Activated CD8-positive, alpha-beta memory T cell treated with anti-CD3 and anti-CD28 coated beads for 1 hour (primary cell): ENCODE results near the gene ATF6B.
"Not testable (repeated sequence)": the region's sequence is repeated elsewhere in the genome, so short reads cannot be mapped to it uniquely, and the experiment has no call there.

Experiments
- DNase-seq, 2 donors: peaks; one replicate each; pipeline ENCODE4 v3.0.0-alpha.2; 2020; ENCODE audit warnings: low read depth in 1 of 2; ENCODE audit errors: extremely low read depth in 1 of 2

ATF6B gene

GRCh38 chr6:32154514-32155161 is 26.6 kb upstream of the ATF6B start:
- peak in 1 of 2 donors; percentile 41 for DNase-seq

DNA sequence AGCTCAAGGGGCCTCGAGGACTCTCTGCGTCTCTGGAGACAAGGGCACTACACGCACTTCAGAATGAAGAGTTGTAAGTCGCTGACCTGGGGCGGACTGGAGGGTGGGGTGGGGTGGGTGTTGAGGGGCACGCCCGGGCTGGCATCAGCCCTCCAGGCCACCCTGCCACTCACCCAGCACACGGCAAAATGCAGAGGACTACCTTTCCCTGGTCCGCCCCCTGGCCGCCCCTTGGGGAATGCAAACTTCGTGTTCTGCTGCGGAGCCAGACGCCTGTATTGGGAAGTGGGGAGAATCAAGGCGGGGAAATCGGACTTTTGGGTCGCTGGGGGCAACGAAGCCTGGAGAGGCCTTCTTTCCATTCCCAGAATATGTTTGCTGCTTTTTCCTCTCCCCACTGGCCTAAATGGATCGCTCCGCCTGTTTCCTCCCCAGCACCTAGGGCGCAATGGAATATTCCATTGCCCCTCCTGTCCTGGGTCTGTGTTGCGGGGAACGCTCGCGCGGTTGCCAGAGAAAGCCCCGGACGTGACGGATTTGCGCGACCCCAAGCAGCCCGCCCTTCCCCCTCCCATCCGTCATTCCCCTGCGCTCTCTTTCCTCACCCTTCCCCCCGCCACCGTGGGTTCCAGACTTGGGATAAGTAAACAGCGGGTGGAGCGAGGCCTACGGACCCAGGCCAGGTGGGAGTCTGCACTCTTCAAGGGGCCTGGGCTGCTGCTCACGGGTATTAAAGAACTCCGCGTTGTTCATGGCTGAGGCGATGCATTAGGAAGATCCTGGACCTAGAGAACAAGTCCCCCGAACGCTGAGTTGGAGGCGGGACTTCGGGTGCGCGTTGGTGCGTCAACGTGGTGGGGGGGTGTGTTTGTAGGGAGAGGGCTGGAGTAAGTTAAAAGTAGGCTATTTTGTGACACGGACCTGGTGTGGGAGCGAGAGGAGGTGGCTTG is 25.8 kb upstream of the ATF6B start, which contains the start of gene PPT2:
TSS of gene PPT2 (plus strand) at position 578 of the 950 bp plus-strand sequence. CDS start 454 bp downstream, outside the sequence.
- DNase-seq: peak; percentile 62 to 66

DNA sequence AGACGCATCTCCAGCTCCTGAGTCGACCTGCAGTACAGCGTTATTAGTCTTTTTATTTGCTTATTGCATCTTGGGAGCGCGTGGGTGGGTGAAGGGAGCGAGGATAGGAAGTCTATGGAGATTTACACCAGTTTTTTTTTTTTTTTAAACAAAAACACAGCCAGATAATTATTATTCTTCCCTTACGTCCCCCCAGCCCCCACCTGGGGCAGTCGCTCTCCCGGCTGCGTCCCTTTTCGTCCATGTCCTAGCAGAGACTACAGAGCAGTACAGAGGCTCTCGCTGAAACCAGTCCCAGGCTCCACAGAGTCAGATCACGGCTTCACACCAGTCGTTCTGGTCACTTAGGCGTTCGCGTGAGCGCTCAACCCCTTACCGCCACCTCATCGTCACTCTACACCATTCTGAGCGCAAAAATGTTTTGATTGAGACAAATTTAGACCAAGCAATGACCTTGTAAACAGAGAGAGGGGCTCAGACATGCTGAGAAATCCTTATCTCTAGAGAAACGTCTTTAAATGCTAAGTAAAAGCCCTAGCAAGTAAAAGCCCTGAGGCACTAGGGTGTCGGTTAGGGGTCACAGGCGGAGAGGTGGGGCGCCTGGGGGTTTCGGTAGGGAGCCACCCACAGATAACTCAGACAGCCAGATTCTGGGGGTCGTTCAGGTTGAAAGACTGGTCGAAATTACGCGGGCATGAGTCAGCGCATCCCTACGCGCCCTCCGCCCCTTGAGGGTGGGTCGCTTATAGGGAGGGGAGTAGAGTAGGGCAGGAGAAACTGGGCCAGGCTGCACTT is 24.9 kb upstream of the ATF6B start:
- no peak for DNase-seq

DNA sequence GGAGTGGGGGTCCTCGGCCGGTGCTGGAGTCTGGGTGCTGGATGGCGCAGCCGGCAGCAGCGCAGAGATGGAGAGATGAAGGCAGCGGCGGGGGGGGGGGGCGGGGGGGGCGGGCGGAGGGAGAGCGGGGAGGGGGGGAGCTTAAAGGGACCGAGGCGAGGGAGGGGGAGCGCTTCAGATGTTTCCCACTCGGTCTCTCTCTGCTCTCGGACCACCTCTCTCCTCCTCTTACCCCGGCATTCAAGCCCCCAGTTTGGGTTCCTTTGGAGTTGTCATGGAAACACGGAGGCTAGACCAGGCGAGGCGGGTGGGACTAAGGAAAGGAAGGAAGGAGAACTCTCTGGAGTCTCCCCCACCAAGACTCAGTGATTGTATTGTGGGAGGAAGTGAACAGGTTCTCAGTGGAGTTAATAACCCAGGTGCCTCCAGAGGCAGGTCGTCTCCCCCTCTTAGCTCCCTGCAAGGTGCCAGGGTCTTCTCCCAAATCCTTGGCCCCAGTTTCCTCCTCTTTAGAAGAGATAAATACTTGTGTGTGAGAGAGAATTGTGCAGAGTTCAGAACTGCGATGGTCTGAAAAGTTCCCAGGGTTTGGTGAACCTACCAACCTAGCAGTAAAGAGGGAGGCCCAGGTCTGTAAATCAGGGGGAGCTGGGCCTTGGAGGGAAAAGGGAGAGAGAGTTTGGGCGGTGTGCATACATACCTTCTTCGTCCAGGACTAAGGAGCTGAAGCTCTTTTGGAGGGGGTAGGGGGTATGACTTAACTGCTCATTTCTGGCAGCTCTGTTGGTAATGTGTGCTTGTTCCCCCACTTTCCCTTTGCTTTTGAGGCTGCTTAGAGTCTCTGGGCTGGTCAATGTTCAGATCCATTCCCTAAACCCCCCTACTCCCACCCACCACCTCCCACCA is 24.1 kb upstream of the ATF6B start, which contains the start of gene PRRT1:
TSS of gene PRRT1 (minus strand) at position 77 of the 906 bp plus-strand sequence. CDS start 112 bp downstream, outside the sequence.
- DNase-seq: no peak

- no peak for DNase-seq
Observed at GRCh38 chr6:32151181-32151862, 23.3 kb upstream of the ATF6B start.

- DNase-seq: no peak
Observed at GRCh38 chr6:32149932-32150870, 22.2 kb upstream of the ATF6B start.

DNA sequence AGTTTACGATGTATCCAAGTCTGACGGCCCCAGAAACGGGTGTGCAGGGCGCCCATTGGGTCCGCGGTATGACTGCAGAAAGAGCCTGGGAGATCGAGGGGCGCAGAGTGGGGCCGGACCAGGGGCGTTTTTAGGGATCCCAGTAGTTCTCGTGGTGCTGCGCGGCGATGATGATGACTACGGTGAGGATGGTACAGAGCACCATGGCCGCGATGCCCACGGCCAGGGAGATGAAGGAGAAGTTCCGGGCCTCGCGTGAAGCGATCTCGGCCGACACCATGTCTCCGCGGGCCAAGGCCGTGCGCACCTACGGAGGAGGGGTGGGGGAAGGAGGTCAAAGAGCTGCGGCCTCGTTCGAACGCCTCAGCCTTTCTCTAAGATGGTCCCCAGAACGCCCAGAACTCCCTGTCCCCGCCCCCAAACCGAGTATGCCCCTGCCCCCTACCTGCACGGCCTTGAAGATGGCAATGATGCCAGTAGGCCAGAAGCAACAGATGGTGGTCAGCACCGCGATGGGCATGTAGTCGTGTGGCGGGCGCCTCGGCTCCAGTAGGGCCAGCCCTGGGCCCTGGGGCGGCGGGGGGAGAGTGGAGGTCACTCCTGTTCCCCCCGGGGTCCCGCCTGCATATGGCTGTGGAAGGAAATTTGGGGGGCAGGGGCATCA is 21.2 kb upstream of the ATF6B start:
- no peak for DNase-seq

DNA sequence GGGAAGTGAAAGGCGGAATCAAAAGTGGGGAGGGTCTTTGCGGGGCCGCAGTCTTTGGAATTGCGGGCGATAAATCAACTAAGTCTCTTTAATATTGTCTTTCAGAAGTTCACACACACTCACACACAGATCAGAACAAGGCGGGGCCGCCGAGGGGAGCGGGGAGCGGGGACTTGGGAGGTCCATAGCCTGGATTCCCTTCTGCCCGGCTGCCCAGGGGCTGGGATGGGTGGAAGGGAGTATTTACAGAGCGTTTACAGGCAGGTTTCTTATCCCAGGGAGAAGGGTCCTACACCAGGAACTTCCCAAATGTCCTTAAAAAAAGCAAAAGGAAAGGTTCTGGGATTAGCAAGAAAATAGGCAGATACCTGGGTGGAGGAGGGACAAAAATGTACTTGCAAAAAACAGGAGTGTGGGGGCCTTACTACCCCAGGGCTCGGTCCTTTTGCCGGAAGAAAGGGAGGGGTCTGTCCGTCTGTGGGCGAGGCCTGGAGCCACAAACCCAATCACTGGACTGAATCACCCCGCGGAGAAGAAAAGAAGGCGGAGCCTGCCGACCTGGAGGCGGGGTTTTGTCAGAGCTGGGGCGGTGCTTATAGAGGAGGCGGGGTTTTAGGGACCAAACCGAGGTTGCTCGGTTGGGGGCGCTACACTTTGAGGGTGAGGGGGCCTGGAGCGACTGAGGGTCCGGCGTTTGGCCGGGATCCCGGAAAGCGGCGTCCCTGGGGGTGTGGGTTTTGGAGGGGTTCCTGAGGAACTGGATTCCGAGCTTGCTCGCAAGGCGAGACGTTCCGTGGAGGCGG is 20.4 kb upstream of the ATF6B start:
- DNase-seq: peak; percentile 25 to 45

DNA sequence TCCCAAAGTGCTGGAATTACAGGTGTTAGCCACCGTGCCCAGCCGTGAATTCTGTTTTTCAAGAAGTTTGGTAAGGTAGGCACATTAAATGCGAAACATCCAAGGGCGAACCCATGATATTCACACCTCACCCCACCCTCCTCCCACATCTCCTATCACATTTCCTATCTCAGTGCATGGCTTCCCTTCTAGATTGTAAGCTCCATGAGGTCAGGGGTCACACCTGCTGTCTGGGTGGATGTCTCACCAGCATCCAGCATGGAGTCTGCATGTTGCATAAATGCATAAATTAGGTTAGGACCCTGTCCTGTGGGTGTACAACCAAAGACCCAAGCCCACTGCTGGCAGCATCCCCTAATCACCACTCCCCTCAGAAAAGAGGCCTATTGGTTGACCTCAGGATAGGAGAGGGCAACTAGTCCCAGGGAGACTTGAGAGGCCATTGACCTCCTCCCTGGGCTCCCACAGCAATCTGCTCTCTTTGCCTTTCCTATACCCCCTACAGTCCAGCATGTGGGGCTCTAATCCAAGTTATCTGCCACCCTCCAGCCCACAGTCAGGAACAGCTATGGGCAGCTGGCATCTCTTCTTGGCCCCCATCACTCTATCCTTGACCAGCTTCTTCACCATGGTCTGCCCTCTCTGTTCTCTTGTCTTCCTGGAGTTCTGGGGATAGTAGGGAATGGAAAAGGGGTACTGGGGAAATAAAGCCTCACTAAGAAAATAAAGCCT is 19.5 kb upstream of the ATF6B start:
- no peak for DNase-seq

DNA sequence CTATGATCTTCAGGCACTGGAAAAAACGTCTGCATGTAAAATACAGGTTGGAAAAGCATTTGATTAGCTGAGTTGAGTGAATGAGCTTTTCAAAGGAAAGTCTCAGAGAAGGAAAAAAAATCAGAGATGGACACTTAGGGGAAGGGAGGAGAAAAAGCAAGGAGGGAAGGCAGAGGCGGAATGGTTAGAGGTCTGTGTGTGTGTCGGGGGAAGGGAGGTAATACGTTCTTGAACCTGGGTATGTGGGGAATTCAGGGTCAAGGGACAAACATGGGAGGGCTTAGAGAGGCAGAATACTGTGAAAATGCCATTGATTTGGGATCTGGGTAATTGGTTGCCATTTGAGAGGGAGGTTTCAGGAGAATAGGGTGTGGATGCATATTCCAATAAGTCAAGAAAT is 18.6 kb upstream of the ATF6B start:
- DNase-seq: no peak

- DNase-seq: no peak
Observed at GRCh38 chr6:32146287-32146686, 18.2 kb upstream of the ATF6B start.

DNA sequence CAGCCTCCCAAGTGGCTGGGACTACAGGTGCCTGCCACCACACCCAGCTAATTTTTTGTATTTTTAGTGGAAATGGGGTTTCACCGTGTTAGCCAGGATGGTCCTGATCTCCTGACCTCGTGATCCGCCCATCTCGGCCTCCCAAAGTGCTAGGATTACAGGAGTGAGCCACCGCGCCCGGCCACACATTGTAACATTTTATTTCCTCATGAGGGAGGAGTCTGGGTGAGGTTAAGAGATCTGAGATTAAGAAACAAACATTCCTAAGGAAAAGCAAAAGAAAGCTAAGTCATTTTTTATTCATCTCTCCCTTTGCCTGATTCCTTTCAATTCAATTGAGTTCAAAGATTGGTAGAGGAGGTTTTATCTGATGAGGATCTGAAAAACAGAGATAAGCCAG is 16.2 kb upstream of the ATF6B start:
- DNase-seq: not testable (repeated sequence)

GRCh38 chr6:32140420-32141046 is 12.5 kb upstream of the ATF6B start:
- no peak for DNase-seq

GRCh38 chr6:32139590-32139989 is 11.5 kb upstream of the ATF6B start:
- DNase-seq: no peak

GRCh38 chr6:32137454-32137853 is 9.4 kb upstream of the ATF6B start:
- no peak for DNase-seq

- no peak for DNase-seq
Observed at GRCh38 chr6:32133786-32134185, 5.7 kb upstream of the ATF6B start.
